Testis (tissue), 2 donors: ENCODE measurements around the gene HK1.

Experiments used
- POLR2A ChIP-seq: fragments of 450-650 bp; IDR thresholded peaks from one replicate; pipeline ENCODE4 v1.6.1; 2017; ENCODE audit warnings: antibody characterized with exemption, mild to moderate bottlenecking, moderate library complexity
- TF ChIP-seq, protein P1 (sequence below), 3 experiments: fragments of 450-650 bp in 2 of 3; fragments of 200-600 bp in 1 of 3; sonication (generic) in 1 of 3; IDR thresholded peaks; one replicate each; pipeline ENCODE4 v1.5.1; 2016 to 2019; ENCODE audit warnings: antibody characterized with exemption in 3 of 3, mild to moderate bottlenecking in 2 of 3, moderate library complexity in 1 of 3

DNA sequence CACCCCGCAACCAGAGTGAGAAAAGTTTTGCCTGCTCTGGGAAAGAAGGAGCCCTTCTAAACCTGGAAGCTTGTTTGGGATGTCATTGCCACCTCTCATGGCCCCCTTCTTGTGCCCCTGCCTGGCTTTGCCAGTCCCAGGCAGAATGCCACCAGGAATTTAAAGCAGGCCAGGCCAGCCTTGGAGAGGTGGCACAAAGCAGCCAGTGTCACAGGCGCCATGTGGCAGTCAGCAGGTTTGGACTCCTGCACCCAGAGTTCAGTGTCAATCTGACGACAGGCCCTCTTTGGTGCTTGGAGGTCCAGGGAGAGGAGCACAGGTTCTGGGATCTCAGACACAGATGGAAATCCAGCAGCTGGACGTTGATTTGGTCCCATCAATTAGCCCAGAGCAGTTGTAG is 12.7 kb downstream of the HK1 start:
- TF ChIP-seq, protein P1, sequence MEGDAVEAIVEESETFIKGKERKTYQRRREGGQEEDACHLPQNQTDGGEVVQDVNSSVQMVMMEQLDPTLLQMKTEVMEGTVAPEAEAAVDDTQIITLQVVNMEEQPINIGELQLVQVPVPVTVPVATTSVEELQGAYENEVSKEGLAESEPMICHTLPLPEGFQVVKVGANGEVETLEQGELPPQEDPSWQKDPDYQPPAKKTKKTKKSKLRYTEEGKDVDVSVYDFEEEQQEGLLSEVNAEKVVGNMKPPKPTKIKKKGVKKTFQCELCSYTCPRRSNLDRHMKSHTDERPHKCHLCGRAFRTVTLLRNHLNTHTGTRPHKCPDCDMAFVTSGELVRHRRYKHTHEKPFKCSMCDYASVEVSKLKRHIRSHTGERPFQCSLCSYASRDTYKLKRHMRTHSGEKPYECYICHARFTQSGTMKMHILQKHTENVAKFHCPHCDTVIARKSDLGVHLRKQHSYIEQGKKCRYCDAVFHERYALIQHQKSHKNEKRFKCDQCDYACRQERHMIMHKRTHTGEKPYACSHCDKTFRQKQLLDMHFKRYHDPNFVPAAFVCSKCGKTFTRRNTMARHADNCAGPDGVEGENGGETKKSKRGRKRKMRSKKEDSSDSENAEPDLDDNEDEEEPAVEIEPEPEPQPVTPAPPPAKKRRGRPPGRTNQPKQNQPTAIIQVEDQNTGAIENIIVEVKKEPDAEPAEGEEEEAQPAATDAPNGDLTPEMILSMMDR (IDR thresholded peaks at IDR 0.05), result no peak
- TF ChIP-seq POLR2A, result no peak
